ENCODE results near the gene SLF2. TPM values are rescaled to one million over a fixed set of nuclear protein-coding genes. Genes with fewer than 3 reads are reported as not detected.

SLF2 gene
- total and polyA plus RNA-seq, 2 donors from 2014 or later = 6.7 to 29.6 TPM

- Histone ChIP-seq H3K4me3 (ENCODE audit: low read length in 3 of 3) (peak overlapping the region; percentile 62 to 89 (median 73)), H3K9me3 (ENCODE audit: control insufficient read depth in 2 of 3, insufficient read depth in 1 of 3, low read length in 3 of 3) (no peaks in the 10 kb centered on the region), H3K4me1 (ENCODE audit: control insufficient read depth in 2 of 3, insufficient read depth in 2 of 3, low read depth in 1 of 3, low read length in 3 of 3) (peaks cover 8 to 17% (median 11%) of the 10 kb centered on the region in 3 donors), H3K36me3 (ENCODE audit: control insufficient read depth in 2 of 3, insufficient read depth in 3 of 3, low read length in 3 of 3) (peaks cover 0 to 18% (median 4%) of the 10 kb centered on the region in 3 donors), H3K9ac (ENCODE audit: low read length in 3 of 3) (peak overlapping the region; percentile 46 to 87 (median 55)), H3K27me3 (ENCODE audit: control insufficient read depth, insufficient read depth, low read length) (no peaks in the 10 kb centered on the region), H3K27ac (ENCODE audit: low read depth in 2 of 2, low read length in 2 of 2) (peak overlapping the region; percentile 93 to 97)
- no peak for TF ChIP-seq CTCF (IDR thresholded peaks at IDR 0.05; ENCODE audit: borderline replicate concordance, extremely low read depth, insufficient read depth)
- no peak for FAIRE-seq
- intact Hi-C loops (cut with DNase I) = no loop called here
- no peak for DNase-seq
Observed at GRCh38 chr10:100913470-100913865, 705 bp downstream of the SLF2 start.

GRCh38 chr10:100917071-100917470 lies 4.3 kb downstream of the SLF2 start:
- TF ChIP-seq CTCF (IDR thresholded peaks at IDR 0.05; ENCODE audit: borderline replicate concordance, extremely low read depth, insufficient read depth) = no peak
- intact Hi-C loops (cut with DNase I) = no loop called here
- no peak for FAIRE-seq

GRCh38 chr10:100923580-100923979 lies 10.8 kb downstream of the SLF2 start:
- Histone ChIP-seq H3K27me3 (ENCODE audit: control insufficient read depth, insufficient read depth, low read length) (no peaks in the 10 kb centered on the region), H3K4me1 (ENCODE audit: control insufficient read depth in 2 of 3, insufficient read depth in 2 of 3, low read depth in 1 of 3, low read length in 3 of 3) (no peaks in the 10 kb centered on the region), H3K36me3 (ENCODE audit: control insufficient read depth in 2 of 3, insufficient read depth in 3 of 3, low read length in 3 of 3) (peaks cover 7 to 49% (median 20%) of the 10 kb centered on the region in 3 donors), H3K9me3 (ENCODE audit: control insufficient read depth in 2 of 3, insufficient read depth in 1 of 3, low read length in 3 of 3) (no peaks in the 10 kb centered on the region), H3K27ac (ENCODE audit: low read depth in 2 of 2, low read length in 2 of 2) (no peak overlapping the region), H3K4me3 (ENCODE audit: low read length in 3 of 3) (no peak overlapping the region), H3K9ac (ENCODE audit: low read length in 3 of 3) (no peak overlapping the region)
- FAIRE-seq (no peak), DNase-seq (no peak)
- TF ChIP-seq CTCF (IDR thresholded peaks at IDR 0.05; ENCODE audit: borderline replicate concordance, extremely low read depth, insufficient read depth) = no peak
- intact Hi-C loops (cut with DNase I) = no loop called here

More at GRCh38 chr10:100917071-100917470, 4.3 kb downstream of the SLF2 start:
- DNase-seq = no peak
- H3K27me3 ChIP-seq (ENCODE audit: control insufficient read depth, insufficient read depth, low read length) = no peaks in the 10 kb centered on the region
- H3K27ac ChIP-seq (ENCODE audit: low read depth in 2 of 2, low read length in 2 of 2) = no peak overlapping the region
- peaks cover 3 to 8% (median 5%) of the 10 kb centered on the region in 3 donors for H3K4me1 ChIP-seq (ENCODE audit: control insufficient read depth in 2 of 3, insufficient read depth in 2 of 3, low read depth in 1 of 3, low read length in 3 of 3)
- H3K9ac ChIP-seq (ENCODE audit: low read length in 3 of 3) = no peak overlapping the region
- no peak overlapping the region for H3K4me3 ChIP-seq (ENCODE audit: low read length in 3 of 3)
- no peaks in the 10 kb centered on the region for H3K9me3 ChIP-seq (ENCODE audit: control insufficient read depth in 2 of 3, insufficient read depth in 1 of 3, low read length in 3 of 3)
- peaks cover 4 to 27% (median 9%) of the 10 kb centered on the region in 3 donors for H3K36me3 ChIP-seq (ENCODE audit: control insufficient read depth in 2 of 3, insufficient read depth in 3 of 3, low read length in 3 of 3)

- Histone ChIP-seq H3K27ac (ENCODE audit: low read depth in 2 of 2, low read length in 2 of 2) (no peak overlapping the region), H3K9ac (ENCODE audit: low read length in 3 of 3) (no peak overlapping the region), H3K9me3 (ENCODE audit: control insufficient read depth in 2 of 3, insufficient read depth in 1 of 3, low read length in 3 of 3) (no peaks in the 10 kb centered on the region), H3K36me3 (ENCODE audit: control insufficient read depth in 2 of 3, insufficient read depth in 3 of 3, low read length in 3 of 3) (peaks cover 7 to 58% (median 23%) of the 10 kb centered on the region in 3 donors), H3K4me1 (ENCODE audit: control insufficient read depth in 2 of 3, insufficient read depth in 2 of 3, low read depth in 1 of 3, low read length in 3 of 3) (no peaks in the 10 kb centered on the region), H3K27me3 (ENCODE audit: control insufficient read depth, insufficient read depth, low read length) (no peaks in the 10 kb centered on the region), H3K4me3 (ENCODE audit: low read length in 3 of 3) (no peak overlapping the region)
- TF ChIP-seq CTCF (IDR thresholded peaks at IDR 0.05; ENCODE audit: borderline replicate concordance, extremely low read depth, insufficient read depth) = no peak
- DNase-seq = no peak
- intact Hi-C loops (cut with DNase I) = no loop called here
- no peak for FAIRE-seq
Observed at GRCh38 chr10:100927266-100927665, 14.5 kb downstream of the SLF2 start.

Measured in kidney (tissue), 14 donors.